Endodermal cell (in vitro differentiated cells): ENCODE measurements around the gene MAS1. TPM values are rescaled to one million over a fixed set of nuclear protein-coding genes. Genes with fewer than 3 reads are reported as not detected.

ENCODE experiments used
- DNase-seq: peaks from one replicate; pipeline ENCODE4 v3.0.0-alpha.2; 2017
- H3K27ac ChIP-seq: 2 replicates; pipeline ENCODE4 v1.5.1; 2013; ENCODE audit warnings: mild to moderate bottlenecking, low read depth, low read length, moderate library complexity
- H3K27me3 ChIP-seq: 2 replicates; pipeline ENCODE4 v1.6.1; 2013; ENCODE audit warnings: mild to moderate bottlenecking, low read length, moderate library complexity; ENCODE audit not compliant: insufficient read depth, control insufficient read depth, poor library complexity, severe bottlenecking
- H3K36me3 ChIP-seq: 2 replicates; pipeline ENCODE4 v1.7.0; 2013; ENCODE audit warnings: mild to moderate bottlenecking, low read length, moderate library complexity; ENCODE audit not compliant: control insufficient read depth, insufficient read depth
- H3K4me1 ChIP-seq: one replicate; pipeline ENCODE4 v1.7.0; 2013; ENCODE audit warnings: low read length; ENCODE audit not compliant: control insufficient read depth, insufficient read depth
- H3K4me3 ChIP-seq: 2 replicates; pipeline ENCODE4 v1.5.1; 2013; ENCODE audit warnings: mild to moderate bottlenecking, low read length, moderate library complexity
- H3K9ac ChIP-seq: 2 replicates; pipeline ENCODE4 v1.6.1; 2013; ENCODE audit warnings: mild to moderate bottlenecking, low read length, moderate library complexity; ENCODE audit not compliant: poor library complexity, severe bottlenecking; ENCODE audit errors: extremely low read depth
- H3K9me3 ChIP-seq: 2 replicates; pipeline ENCODE4 v1.6.1; 2013; ENCODE audit warnings: mild to moderate bottlenecking, low read length, moderate library complexity; ENCODE audit not compliant: control insufficient read depth
- H3K27ac Mint-ChIP-seq: 2 replicates; pipeline ENCODE4 v1.8.0; 2020; ENCODE audit warnings: mixed read lengths
- H3K27me3 Mint-ChIP-seq: 2 replicates; pipeline ENCODE4 v1.8.0; 2021; ENCODE audit warnings: mild to moderate bottlenecking, mixed read lengths; ENCODE audit not compliant: insufficient read depth
- H3K36me3 Mint-ChIP-seq: 2 replicates; pipeline ENCODE4 v1.8.0; 2020; ENCODE audit warnings: low read depth, mixed read lengths
- H3K4me1 Mint-ChIP-seq: 2 replicates; pipeline ENCODE4 v1.8.0; 2020; ENCODE audit warnings: mixed read lengths
- H3K4me3 Mint-ChIP-seq: 2 replicates; pipeline ENCODE4 v1.8.0; 2020; ENCODE audit warnings: mild to moderate bottlenecking, moderate library complexity, mixed read lengths
- H3K9me3 Mint-ChIP-seq: 2 replicates; pipeline ENCODE4 v1.8.0; 2020; ENCODE audit warnings: mild to moderate bottlenecking, mixed read lengths
- WGBS, 2 experiments: methylation state at CpG; one replicate each; pipeline versions ENCODE4 v1.1.5 to v1.1.7; 2013; ENCODE audit warnings: missing lambda C conversion rate in 2 of 2, mixed read lengths in 1 of 2; ENCODE audit not compliant: insufficient coverage in 1 of 2, insufficient read length in 1 of 2; 5-methylcytosine and 5-hydroxymethylcytosine counted together
- total RNA-seq, 2 donors: library from RNA; stranded (reverse); fragmentation: NEBNext Ultra II Directional in 1 of 2; extraction: Animal tissue kit (Norgen Biotek cat#: 25700) in 1 of 2; gene quantifications; 2 replicates in 1 of 2; 3 replicates in 1 of 2; pipeline ENCODE4 v1.2.1, GENCODE V29; 2021
- TF ChIP-seq, protein P1 (sequence below): fragments of 200-600 bp; sonication (generic); conservative IDR thresholded peaks from 2 replicates; pipeline ENCODE4 v1.5.0; 2021; ENCODE audit warnings: antibody characterized with exemption, mild to moderate bottlenecking

The MAS1 gene
- total RNA-seq, 2 donors from 2014 or later: not detected

DNA sequence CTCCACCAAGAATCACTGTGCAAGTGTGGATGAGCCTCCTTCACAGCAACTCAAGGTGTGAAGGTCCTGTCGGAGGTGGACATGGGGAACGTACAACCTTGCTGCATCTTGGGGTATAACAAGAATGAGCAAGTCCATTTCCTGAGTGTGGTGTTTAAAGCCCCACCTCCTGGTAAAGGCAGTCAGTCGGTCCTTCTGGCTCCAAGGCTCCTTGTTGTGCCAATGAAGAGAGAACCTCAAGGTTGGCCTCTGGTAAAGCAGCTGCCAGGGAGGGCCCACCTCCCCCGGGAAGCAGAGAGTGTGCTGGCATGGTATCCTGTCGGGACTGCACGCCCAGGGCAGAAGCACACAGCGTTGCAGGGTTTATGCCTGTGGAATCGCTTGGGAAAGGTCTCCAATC lies 12.4 kb upstream of the MAS1 start:
- Histone ChIP-seq H3K27me3 (no peaks in the 10 kb centered on the region), H3K27ac (no peak overlapping the region), H3K36me3 (no peaks in the 10 kb centered on the region), H3K4me3 (no peak overlapping the region), H3K9ac (no peak overlapping the region), H3K9me3 (no peaks in the 10 kb centered on the region), H3K4me1 (no peaks in the 10 kb centered on the region)
- H3K4me1 Mint-ChIP-seq: peaks cover 7% of the 10 kb centered on the region
- peaks cover 2% of the 10 kb centered on the region for H3K9me3 Mint-ChIP-seq
- TF ChIP-seq, protein P1, sequence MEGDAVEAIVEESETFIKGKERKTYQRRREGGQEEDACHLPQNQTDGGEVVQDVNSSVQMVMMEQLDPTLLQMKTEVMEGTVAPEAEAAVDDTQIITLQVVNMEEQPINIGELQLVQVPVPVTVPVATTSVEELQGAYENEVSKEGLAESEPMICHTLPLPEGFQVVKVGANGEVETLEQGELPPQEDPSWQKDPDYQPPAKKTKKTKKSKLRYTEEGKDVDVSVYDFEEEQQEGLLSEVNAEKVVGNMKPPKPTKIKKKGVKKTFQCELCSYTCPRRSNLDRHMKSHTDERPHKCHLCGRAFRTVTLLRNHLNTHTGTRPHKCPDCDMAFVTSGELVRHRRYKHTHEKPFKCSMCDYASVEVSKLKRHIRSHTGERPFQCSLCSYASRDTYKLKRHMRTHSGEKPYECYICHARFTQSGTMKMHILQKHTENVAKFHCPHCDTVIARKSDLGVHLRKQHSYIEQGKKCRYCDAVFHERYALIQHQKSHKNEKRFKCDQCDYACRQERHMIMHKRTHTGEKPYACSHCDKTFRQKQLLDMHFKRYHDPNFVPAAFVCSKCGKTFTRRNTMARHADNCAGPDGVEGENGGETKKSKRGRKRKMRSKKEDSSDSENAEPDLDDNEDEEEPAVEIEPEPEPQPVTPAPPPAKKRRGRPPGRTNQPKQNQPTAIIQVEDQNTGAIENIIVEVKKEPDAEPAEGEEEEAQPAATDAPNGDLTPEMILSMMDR: no peak
- no peaks in the 10 kb centered on the region for H3K27me3 Mint-ChIP-seq
- H3K27ac Mint-ChIP-seq: no peak overlapping the region
- no peaks in the 10 kb centered on the region for H3K36me3 Mint-ChIP-seq
- H3K4me3 Mint-ChIP-seq: no peak overlapping the region
- DNase-seq: no peak
- 95 to 100% methylated on average over 7 to 8 of the region's 8 CpGs for WGBS, 2 experiments

- TF ChIP-seq, protein P1: no peak
- WGBS, 2 experiments: 85 to 91% methylated on average over 6 to 11 of the region's 11 CpGs
Measured at GRCh38 chr6:159879856-159880255, 10.9 kb upstream of the MAS1 start.

DNA sequence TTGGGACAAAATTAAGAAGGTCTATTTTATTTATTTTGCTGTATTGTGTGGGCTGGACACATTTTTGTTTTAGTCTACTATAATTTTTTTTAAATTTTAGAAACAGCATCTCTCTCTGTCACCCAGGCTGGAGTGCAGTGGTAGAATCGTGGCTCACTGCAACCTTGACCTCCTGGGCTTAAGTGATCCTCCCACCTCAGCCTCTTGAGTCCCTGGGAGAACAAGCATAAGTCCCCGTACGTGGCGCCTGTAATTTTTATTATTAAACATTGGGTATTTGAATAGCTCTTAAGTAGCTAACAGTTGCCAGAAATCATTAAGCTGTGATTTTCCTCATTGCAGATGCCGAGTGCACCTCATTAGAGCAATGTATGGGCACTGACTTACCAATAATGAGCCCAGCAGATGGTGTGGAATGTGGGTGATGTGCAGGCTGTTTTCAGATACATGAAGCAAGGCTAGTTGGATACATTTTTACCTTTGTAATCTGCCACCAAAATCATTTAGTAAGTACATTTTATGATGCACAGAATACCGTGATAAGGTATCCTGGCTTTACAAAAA lies 10.3 kb upstream of the MAS1 start:
- no peak overlapping the region for H3K27ac ChIP-seq
- WGBS, 2 experiments: 93 to 94% methylated on average over 4 to 6 of the region's 6 CpGs
- no peak overlapping the region for H3K4me3 Mint-ChIP-seq
- H3K4me3 ChIP-seq: no peak overlapping the region
- H3K36me3 Mint-ChIP-seq: no peaks in the 10 kb centered on the region
- TF ChIP-seq, protein P1: no peak
- H3K27ac Mint-ChIP-seq: no peak overlapping the region
- H3K36me3 ChIP-seq: no peaks in the 10 kb centered on the region
- H3K9ac ChIP-seq: no peak overlapping the region
- peaks cover 1% of the 10 kb centered on the region for H3K4me1 Mint-ChIP-seq
- no peak for DNase-seq
- no peaks in the 10 kb centered on the region for H3K4me1 ChIP-seq
- no peaks in the 10 kb centered on the region for H3K9me3 ChIP-seq
- H3K27me3 ChIP-seq: no peaks in the 10 kb centered on the region
- H3K27me3 Mint-ChIP-seq: no peaks in the 10 kb centered on the region
- peaks cover 2% of the 10 kb centered on the region for H3K9me3 Mint-ChIP-seq

More at GRCh38 chr6:159879856-159880255, 10.9 kb upstream of the MAS1 start:
- H3K9me3 ChIP-seq: no peaks in the 10 kb centered on the region
- peak; percentile 54 for DNase-seq
- H3K9ac ChIP-seq: no peak overlapping the region
- no peaks in the 10 kb centered on the region for H3K27me3 ChIP-seq
- Mint-ChIP-seq H3K4me3 (no peak overlapping the region), H3K27ac (no peak overlapping the region), H3K36me3 (no peaks in the 10 kb centered on the region), H3K27me3 (no peaks in the 10 kb centered on the region), H3K9me3 (peaks cover 2% of the 10 kb centered on the region), H3K4me1 (peaks cover 7% of the 10 kb centered on the region)
- H3K4me3 ChIP-seq: no peak overlapping the region
- H3K4me1 ChIP-seq: no peaks in the 10 kb centered on the region
- H3K36me3 ChIP-seq: no peaks in the 10 kb centered on the region
- no peak overlapping the region for H3K27ac ChIP-seq
